HG03103 (cell line): Measurements from ENCODE around the gene SPAG5.

Experiments used
- ATAC-seq: cut with Tn5 transposase; IDR thresholded peaks from one replicate; pipeline ENCODE4 v1.9.1; 2021; ENCODE audit warnings: low read depth; ENCODE audit not compliant: unreplicated experiment

Gene SPAG5

DNA sequence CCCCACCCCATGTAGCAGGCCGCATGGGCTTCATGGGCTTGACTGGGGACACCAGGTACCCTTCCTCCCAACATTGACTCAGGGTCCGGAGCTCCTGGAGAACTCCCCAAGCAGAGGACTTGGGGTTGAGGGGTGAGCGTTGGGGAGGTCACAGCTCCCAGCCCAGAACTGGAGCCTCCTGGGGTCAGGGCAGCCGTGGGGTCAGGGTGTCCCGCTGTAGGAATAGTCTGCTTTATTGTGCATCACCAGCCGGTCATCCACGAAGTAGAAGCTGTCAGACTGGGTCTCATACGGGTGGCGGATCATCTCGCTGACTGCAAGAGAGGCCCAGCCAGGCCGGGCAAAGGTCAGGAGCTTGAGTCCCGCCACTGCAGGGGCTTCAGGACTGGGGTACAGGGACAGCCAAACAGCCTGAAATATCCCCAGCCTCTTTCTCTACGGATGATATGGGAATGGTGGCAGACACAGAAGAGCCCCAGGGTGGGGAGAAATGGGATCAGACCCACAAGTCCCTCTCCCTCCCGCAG lies 51.7 kb downstream of the SPAG5 start:
- ATAC-seq: no peak

DNA sequence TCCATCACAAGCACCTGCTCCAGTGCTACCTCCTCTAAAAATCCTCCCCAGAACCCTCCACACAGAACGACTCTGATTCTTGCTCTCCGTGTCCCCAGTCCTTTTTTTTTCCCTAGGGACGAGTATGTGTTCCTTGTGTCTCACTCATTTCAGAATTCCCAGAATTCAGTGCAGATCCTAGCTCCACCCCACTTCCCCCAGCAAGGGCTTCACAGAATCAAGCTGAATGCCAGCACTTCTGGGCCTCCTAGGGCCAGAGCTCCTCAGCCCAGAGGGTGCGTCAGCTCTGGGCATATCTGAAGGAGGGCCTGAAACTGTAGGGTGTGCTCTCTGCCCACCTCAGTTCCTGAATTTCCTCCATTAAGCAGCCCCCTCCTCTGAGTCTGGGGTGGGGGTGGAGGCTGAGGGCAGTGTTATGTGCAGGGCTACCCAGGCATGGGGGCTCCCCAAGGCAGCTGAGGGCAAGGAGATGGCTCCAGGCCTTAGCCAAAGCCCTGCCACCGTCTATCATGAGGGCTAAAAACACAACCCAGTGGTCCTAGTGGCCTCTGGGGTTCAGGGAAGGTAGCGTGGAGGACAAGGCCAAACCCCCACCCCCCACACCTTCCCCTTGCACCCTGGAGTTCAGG lies 52.9 kb downstream of the SPAG5 start:
- ATAC-seq: no peak

DNA sequence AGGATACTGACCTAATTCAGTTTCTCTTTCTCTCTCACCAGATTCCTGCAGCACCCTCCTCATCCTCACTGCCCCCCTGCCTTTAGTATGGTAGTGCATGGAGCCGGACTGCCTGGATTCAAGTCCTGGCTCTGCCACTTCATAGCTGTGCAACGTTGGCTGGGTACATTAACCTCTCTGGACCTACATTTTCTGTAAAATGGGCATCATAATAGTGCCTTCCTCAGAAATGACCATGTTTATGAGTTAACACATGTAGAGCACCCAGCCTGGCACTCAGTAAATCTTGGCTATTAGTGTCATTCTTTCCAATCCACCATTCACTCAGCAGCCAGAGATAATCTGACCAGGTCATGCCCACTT lies 53.7 kb downstream of the SPAG5 start:
- ATAC-seq: no peak

DNA sequence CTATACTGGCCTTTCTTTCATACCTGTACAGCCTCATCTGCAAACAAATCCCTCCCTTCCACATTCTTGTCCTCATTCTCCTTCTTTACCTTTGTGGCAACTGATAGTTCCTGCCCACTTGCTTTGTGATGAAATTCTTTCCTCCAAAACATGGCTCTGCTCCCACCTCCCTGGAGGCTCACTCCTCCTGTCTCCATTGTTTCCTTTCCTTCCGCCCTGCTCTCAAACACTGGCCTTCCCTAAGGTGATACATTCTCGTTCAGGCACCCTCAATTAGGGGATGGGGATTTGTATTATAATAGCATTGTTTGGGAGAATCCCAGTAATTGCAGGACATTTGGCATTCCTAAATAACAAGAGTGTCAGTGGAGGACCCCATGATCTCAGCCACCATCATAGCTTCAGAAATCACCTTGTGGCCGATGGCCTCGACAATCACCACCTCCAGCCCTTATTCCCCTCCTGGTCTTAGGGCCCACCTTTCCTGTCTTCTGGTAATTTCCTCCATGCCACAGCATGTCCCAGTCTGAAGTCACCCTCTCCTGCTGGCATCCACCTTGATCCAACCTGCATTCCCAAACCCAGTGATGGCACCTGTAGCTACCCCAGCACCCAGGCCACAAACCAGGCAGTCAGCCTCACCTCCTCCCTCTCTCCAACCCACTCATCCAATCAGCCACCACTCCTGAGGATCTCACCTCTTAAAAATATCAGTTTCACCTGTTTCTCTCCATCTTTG lies 54.3 kb downstream of the SPAG5 start:
- no peak for ATAC-seq

DNA sequence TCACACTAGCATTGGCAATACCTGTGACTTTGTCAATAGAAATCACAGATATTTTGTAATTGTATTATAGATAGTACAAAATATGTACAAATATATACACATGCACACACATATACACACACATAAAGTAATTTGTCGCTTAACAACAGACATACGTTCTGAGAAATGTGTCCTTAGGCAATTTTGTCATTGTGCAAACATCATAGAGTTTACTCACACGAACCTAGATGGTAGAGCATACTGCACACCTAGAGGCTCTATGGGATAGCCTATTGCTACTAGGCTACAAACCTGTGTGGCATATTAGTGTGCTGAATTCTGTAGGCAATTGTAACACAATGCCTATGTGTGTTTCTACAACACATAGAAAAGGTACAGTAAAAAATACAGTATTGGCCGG lies 57.4 kb downstream of the SPAG5 start:
- ATAC-seq: no peak

DNA sequence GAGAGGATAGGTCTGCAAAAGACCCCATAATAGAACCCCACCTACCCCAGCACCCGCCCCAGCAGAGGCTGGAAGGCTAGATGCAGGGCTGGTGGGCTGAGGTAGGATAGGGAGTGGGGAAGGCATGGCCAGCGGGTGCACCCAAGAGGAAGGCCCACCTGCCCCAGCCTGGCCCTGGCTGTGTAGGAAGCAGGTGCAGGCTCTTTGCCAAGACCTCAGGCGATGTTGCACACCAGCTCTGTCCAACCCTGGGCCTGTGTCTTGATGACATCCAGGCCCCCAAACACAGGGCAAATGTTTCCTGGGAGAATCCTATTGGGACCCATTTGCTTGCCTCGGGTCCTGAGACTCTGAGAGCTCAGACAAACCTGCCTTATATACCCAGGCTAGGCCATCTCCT lies 58.6 kb downstream of the SPAG5 start:
- ATAC-seq: no peak

DNA sequence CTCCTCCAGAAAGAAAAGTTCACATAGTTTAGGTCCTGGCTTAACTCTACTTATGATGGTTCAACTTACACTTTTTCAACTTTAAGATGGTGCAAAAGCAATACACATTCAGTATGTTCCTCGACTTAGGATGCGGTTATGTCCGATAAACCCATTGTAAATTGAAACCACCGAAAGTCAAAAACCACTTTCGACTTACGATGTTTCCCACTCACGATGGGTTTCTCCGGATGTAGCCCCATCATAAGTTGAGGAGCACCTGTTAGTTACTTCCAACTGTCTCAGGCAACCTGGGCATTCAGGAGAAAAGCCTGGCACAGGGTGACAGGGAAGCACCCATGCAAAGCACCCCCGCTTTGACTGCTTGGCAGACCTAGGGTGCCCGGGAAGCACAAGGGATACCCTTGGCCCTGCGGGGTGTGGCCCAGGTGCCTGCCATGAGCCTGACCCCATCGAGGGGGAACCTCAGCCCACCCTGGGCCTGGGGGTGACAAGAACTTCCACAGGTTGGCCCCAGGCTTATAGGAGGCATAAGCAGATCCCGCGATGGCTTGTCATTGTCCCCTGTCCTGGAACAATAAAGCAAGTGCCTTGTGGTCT lies 60.4 kb downstream of the SPAG5 start:
- no peak for ATAC-seq

DNA sequence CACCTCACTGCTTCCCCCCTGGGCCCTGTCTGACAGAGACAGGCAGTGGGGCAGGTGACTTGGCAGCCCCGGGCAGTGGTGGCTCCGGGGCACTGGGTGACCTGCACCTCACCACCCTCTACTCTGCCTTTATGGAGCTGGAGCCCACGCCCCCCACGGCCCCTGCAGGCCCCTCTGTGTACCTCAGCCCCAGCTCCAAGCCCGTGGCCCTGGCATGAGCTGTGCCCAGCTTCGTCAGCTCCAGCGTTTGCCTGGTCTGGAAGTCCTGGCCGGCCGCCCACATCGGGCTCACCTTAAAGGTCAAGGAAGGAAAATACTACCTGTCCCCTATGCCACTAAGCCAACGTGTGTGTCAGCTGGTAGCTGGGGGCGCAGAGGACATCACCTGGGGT lies 61.6 kb downstream of the SPAG5 start:
- ATAC-seq: no peak

DNA sequence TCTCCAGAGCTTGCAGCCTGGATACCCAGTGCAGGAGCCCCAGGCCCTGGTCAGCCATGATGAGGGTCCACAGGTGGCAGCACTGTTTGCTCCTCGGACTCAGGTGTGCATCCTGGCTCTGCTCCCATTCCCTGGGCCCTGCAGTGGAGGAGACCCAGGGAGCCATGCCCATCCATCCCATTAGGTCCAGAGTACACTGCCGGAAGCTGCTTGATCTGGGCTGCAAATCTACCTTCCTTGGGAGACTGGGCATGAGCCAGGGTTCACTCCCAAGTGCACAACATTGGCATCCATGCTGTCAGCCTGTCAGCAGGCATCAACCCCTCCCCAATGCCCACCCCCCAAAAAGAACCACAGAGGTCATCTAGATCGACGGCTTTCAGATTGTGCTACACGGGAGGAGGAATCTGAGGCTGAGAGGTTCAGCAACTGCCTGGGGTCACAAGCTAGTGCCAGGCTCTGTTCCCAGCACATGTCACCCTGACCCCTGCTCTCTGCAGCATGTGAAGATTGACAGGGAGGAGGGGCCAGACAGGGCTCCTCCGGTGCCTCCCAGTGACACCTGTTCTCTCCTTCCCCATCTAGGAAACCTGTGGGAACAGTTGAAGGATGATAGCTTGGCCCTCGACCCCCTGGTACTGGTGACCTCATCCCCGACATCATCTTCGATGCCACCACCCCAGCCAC lies 62.1 kb downstream of the SPAG5 start:
- no peak for ATAC-seq

DNA sequence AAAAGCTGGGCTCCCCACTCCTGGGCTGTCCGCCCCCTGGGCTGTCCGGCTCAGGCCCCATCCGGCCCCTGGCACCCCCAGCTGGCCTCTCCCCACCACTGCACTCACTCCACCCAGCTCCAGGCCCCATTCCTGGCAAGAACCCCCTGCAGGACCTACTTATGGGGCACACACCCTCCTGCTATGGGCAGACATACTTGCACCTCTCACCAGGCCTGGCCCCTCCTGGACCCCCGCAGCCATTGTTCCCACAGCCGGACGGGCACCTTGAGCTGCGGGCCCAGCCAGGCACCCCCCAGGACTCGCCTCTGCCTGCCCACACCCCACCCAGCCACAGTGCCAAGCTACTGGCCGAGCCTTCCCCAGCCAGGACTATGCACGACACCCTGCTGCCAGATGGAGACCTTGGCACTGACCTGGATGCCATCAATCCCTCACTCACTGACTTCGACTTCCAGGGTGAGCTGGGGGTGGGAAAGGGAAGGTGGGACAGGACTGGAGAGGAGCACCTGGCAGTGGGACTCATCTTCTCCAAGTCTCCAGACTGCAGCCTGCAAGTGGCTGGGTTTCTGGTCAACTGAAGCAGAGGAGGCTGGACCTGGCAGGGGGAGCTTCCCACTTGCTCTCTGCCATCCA lies 64.0 kb downstream of the SPAG5 start:
- no peak for ATAC-seq

DNA sequence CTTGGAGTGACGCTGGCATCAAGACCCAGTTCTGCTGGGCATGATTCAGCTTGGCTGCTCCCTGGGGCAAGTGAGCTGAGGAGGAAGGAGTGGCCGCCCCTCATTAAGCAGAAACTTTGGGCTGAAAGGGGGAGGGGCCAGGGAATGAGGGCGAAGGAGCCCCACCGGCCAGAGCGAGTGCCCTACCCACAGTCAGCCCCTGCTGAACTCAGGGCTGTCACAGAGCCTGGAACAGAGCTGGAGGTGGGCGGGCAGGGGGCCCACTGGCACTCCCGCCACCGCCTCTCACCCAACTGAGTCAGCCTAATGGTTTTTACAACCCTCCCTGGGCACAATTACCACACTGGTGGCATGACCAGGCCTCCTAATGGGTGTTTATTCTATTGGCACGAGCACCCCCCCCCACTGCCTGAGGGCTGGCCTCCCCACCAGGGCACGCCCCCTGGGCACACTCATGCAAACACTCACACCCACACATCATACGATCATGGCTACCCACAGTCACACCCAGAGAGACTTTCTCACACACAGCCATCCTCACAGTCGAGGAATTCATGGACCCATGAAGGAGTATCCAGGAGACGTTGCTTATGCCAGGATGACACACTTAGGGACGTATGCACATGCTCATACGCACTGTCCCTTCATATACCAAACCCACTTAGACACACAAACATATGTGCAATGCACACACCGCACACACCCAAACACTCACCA lies 65.6 kb downstream of the SPAG5 start:
- ATAC-seq: no peak

DNA sequence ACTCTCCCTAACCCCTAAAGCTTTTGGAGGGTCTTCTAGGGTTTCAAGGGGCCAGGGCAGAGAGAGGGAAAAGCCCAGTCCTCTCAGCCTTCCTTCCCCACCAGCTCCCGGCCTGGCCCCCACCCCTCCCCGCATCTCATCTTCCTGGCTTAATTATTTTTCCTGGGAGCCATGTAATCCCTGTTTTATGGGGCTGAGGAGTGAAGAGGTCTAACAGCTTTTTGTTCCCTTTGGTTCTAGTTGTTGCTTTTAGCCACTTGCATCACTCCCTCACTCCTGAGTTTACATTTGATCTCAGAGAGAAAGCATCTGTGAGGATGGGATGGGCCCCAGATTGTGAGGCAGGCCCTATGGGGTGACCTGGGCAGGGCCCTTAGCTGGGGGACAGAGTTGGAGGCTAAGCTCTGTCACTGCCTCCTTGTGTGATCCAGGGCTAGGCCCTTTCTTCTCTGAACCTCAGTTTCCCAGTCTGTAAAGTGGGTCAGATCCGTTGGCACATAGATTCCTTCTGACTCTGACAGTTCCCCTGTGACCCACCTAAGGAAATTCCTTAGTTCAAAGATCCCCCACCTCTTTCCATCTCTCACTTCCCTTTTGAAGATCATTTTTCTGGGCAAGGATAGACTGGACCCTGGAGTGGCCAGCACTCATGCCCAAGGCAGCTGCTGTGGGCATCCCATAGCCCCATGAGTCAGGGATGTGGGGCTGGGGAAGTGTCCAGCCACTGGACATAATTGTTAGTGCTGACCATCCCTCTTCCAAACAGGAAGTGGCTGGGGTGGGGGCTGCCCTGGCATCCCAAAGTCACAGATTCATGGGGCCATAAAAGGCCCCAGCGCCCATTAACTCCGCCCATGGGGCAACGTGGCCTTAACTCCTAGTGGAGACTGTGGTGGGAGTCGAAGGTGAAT lies 66.5 kb downstream of the SPAG5 start:
- ATAC-seq: no peak

DNA sequence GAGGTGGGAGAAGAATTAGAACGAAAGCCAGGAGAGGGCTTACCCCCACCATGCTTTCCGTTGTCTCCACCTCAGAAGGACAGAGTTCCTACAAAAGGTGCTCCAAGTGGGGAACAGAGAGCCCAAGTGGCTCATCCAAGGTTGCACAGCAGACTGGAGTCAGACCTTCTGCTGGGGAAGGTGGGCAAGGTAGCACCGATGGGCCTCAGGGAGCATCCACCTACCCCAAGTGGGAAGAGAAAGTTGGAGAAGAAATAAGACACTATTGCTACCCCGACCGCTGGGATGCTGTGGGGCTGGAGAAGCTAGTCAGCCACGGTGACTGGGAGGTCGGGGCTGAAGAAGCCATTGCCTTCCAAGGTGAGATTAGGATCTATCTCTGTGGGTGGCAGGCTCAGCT lies 67.9 kb downstream of the SPAG5 start:
- ATAC-seq: no peak

DNA sequence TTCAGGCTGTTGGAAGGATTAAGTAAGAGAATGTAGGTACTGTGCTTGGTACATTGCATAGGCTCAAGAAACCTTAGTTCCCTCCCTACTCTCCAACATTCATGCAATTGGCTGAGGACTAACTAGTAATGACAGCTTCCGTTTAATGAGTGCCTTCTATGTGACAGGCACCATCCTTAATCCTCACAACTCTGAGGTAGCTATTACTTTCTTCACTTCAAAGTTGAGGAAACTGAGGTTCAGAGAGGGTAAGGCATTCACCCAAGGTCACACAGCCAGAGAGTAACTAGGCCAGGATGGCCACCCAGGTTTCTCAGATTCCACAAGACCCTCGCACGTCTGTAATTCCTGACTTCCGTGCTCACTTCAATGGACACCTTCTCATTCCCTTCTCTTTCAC lies 68.6 kb downstream of the SPAG5 start:
- no peak for ATAC-seq

DNA sequence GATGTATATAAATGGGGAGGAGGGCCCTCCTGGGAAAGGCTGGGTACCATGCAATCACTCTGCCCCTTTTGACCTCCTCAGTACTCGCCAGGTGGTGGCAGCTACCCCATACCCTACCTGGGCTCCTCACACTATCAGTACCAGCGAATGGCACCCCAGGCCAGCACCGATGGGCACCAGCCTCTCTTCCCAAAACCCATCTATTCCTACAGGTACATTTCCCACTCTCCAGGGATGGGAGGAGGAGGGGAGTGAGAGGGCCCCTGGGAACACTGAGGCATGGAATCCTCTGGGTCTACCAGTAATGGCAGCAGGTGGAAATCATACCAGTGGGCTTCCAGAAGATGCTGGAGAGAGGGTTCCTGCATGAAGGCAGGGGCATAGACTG lies 69.8 kb downstream of the SPAG5 start:
- no peak for ATAC-seq

DNA sequence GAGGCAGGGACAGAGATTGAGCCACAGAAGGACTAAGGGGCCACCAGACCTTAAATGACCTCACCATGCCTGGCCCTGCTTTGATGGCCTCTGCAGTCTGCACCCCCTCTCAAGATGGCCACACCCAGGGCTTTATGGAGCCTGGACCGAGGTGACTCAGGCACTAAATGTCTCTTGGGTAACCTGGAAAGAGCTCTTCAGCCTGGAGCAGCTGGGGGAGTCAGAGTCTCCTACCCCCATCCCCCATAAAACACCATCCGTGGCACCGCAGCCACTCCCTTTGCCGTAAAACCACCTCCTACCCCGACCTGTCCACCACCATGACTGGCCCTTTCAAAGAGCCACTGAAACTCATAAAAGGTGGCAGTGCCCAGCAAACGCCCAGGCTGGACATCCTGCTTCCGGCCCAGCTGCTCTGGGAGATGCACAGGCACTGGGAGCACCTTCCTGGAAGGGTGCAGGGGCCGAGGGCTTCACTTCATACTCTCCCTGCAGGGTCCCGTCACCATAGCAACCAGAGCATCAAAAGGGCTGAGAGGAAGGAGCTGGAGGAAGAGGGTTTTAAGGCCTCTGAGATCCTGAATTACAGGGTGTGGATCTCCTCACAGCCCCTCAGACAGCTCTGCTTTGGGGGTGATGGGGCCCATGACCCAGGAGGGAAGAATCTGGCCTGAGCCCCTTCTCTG lies 70.4 kb downstream of the SPAG5 start:
- ATAC-seq: no peak

DNA sequence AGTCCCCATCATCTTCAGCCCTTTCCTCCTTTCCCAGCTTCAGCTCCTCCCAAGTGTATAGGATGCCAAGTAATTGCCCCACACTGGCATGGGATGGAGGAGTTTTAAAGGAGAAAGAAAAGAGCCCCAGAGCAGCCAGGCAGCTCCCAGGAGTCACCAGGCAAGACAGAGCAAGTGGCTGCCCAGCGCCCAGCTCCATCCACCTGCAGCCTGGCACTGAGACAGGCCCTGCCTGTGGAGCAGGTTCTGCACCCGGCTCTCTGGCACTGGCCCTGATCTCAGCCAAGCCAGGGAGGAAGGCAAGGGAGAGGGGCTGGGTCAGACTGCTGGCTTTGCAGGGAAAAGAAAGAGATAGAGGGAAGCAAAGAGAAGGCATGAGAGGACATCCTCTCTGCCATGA lies 71.0 kb downstream of the SPAG5 start:
- ATAC-seq: no peak
